ENCODE results near the gene ARHGEF4. TPM values are rescaled to one million over a fixed set of nuclear protein-coding genes. Genes with fewer than 3 reads are reported as not detected.

ARHGEF4 gene
- total RNA-seq, 1 experiment from 2014 or later: 21.8 TPM

DNA sequence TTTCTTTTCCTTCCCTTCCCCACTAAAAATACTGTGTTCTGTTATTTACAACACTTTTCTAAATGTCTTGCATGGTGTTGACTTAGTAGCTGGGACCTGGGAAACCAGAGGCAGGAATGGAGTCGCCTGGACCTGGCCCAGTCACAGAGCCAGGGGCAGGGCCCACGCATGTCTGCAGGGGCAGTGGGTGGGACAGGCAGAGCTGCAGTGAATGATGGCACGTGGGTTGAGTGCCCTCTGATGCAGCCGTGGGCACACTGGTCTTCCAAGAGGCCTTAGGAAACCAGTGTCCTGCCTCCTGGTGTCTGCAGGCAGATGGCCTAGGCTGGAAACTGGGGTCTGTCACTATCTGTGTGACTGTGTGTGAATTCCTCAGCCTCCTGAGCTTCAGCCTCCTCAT, 46.8 kb downstream of the ARHGEF4 start (continued):
- TF ChIP-seq TEAD4 (CRISPR knock-in tag; IDR thresholded peaks at IDR 0.05): no peak
- TF ChIP-seq, protein P1, sequence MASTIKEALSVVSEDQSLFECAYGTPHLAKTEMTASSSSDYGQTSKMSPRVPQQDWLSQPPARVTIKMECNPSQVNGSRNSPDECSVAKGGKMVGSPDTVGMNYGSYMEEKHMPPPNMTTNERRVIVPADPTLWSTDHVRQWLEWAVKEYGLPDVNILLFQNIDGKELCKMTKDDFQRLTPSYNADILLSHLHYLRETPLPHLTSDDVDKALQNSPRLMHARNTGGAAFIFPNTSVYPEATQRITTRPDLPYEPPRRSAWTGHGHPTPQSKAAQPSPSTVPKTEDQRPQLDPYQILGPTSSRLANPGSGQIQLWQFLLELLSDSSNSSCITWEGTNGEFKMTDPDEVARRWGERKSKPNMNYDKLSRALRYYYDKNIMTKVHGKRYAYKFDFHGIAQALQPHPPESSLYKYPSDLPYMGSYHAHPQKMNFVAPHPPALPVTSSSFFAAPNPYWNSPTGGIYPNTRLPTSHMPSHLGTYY (CRISPR knock-in tag; IDR thresholded peaks at IDR 0.05): no peak
- TF ChIP-seq, protein P2, sequence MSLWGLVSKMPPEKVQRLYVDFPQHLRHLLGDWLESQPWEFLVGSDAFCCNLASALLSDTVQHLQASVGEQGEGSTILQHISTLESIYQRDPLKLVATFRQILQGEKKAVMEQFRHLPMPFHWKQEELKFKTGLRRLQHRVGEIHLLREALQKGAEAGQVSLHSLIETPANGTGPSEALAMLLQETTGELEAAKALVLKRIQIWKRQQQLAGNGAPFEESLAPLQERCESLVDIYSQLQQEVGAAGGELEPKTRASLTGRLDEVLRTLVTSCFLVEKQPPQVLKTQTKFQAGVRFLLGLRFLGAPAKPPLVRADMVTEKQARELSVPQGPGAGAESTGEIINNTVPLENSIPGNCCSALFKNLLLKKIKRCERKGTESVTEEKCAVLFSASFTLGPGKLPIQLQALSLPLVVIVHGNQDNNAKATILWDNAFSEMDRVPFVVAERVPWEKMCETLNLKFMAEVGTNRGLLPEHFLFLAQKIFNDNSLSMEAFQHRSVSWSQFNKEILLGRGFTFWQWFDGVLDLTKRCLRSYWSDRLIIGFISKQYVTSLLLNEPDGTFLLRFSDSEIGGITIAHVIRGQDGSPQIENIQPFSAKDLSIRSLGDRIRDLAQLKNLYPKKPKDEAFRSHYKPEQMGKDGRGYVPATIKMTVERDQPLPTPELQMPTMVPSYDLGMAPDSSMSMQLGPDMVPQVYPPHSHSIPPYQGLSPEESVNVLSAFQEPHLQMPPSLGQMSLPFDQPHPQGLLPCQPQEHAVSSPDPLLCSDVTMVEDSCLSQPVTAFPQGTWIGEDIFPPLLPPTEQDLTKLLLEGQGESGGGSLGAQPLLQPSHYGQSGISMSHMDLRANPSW (CRISPR knock-in tag; conservative IDR thresholded peaks at IDR 0.05; ENCODE audit: low read depth): no peak

DNA sequence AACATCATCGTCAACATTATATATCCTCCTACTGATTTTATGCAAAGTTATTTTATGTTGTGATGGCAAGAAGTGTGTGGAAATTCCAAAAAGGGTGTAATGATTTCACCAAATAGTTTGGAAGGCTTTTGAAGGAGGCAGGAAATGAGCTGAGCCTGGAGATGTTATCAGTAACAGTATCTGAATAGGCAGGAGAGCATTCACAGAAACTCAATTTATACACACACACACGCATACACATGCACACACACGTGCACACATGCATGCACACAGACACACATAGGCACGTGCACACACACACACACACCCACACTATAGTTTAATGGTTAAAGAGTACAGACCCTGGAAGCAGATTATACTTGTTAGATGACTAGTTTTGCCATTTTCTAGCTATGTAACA, 47.3 kb downstream of the ARHGEF4 start:
- H3K27ac Mint-ChIP-seq: no peak overlapping the region

More for the DNA sequence above, 47.3 kb downstream of the ARHGEF4 start:
- TF ChIP-seq, protein P3, sequence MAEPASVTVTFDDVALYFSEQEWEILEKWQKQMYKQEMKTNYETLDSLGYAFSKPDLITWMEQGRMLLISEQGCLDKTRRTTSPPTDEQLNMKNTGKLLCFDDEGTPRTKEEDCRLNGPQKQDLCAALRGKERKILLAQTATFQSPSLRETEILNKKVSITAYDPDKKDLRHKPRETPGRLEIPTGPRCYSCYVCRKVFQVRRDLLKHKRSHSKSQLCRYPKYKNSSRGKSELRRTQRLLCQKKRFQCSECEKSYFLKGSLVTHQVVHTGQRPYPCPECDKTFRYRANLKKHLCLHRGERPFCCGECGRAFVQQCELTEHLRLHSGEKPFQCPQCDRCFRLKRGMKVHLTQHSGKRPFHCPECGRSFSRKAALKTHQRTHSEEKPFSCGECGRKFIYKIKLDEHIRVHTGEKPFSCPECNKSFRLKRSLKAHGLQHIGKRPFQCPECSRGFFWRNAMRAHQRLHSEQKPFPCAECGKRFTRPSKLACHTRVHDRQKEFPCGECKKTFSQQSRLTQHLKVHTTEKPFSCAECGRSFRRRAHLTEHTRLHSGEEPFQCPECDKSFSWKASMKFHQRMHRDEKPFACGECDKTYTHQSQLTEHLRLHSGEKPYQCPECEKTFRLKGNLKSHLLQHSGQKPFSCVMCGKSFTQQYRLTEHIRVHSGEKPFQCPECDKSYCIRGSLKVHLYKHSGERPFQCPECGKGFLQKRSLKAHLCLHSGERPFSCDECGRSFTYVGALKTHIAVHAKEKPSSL (CRISPR knock-in tag; conservative IDR thresholded peaks at IDR 0.05): no peak
- TF ChIP-seq FOXP1 (CRISPR knock-in tag; IDR thresholded peaks at IDR 0.05; ENCODE audit: borderline replicate concordance): no peak
- TF ChIP-seq OVOL2 (CRISPR knock-in tag; IDR thresholded peaks at IDR 0.05; ENCODE audit: borderline replicate concordance): no peak
- no peak for TF ChIP-seq GABPB1 (CRISPR knock-in tag; IDR thresholded peaks at IDR 0.05)
- TF ChIP-seq, protein P4, sequence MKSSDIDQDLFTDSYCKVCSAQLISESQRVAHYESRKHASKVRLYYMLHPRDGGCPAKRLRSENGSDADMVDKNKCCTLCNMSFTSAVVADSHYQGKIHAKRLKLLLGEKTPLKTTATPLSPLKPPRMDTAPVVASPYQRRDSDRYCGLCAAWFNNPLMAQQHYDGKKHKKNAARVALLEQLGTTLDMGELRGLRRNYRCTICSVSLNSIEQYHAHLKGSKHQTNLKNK (CRISPR knock-in tag; IDR thresholded peaks at IDR 0.05): no peak
- TF ChIP-seq KAT7 (CRISPR knock-in tag; IDR thresholded peaks at IDR 0.05; ENCODE audit: borderline replicate concordance): no peak
- TF ChIP-seq, protein P5, sequence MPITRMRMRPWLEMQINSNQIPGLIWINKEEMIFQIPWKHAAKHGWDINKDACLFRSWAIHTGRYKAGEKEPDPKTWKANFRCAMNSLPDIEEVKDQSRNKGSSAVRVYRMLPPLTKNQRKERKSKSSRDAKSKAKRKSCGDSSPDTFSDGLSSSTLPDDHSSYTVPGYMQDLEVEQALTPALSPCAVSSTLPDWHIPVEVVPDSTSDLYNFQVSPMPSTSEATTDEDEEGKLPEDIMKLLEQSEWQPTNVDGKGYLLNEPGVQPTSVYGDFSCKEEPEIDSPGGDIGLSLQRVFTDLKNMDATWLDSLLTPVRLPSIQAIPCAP (CRISPR knock-in tag; IDR thresholded peaks at IDR 0.05): no peak
- TF ChIP-seq, protein P6, sequence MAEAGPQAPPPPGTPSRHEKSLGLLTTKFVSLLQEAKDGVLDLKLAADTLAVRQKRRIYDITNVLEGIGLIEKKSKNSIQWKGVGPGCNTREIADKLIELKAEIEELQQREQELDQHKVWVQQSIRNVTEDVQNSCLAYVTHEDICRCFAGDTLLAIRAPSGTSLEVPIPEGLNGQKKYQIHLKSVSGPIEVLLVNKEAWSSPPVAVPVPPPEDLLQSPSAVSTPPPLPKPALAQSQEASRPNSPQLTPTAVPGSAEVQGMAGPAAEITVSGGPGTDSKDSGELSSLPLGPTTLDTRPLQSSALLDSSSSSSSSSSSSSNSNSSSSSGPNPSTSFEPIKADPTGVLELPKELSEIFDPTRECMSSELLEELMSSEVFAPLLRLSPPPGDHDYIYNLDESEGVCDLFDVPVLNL (CRISPR knock-in tag; IDR thresholded peaks at IDR 0.05; ENCODE audit: borderline replicate concordance, low read depth): no peak
- TF ChIP-seq, protein P2 (CRISPR knock-in tag; conservative IDR thresholded peaks at IDR 0.05; ENCODE audit: low read depth): no peak
- TF ChIP-seq ZBTB21 (CRISPR knock-in tag; IDR thresholded peaks at IDR 0.05; ENCODE audit: borderline replicate concordance): no peak
- no peak for TF ChIP-seq ELF4 (CRISPR knock-in tag; IDR thresholded peaks at IDR 0.05; ENCODE audit: low read depth)
- no peak for TF ChIP-seq ZNF219 (CRISPR knock-in tag; IDR thresholded peaks at IDR 0.05; ENCODE audit: borderline replicate concordance)
- TF ChIP-seq, protein P7, sequence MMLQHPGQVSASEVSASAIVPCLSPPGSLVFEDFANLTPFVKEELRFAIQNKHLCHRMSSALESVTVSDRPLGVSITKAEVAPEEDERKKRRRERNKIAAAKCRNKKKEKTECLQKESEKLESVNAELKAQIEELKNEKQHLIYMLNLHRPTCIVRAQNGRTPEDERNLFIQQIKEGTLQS (CRISPR knock-in tag; conservative IDR thresholded peaks at IDR 0.05): no peak
- no peak for TF ChIP-seq ZNF423 (CRISPR knock-in tag; IDR thresholded peaks at IDR 0.05)
- TF ChIP-seq, protein P8, sequence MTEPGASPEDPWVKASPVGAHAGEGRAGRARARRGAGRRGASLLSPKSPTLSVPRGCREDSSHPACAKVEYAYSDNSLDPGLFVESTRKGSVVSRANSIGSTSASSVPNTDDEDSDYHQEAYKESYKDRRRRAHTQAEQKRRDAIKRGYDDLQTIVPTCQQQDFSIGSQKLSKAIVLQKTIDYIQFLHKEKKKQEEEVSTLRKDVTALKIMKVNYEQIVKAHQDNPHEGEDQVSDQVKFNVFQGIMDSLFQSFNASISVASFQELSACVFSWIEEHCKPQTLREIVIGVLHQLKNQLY (CRISPR knock-in tag; IDR thresholded peaks at IDR 0.05): no peak
- no peak for TF ChIP-seq MYBL2 (CRISPR knock-in tag; IDR thresholded peaks at IDR 0.05)
- no peak for TF ChIP-seq ZNF416 (CRISPR knock-in tag; IDR thresholded peaks at IDR 0.05)
- TF ChIP-seq ZNF121 (CRISPR knock-in tag; IDR thresholded peaks at IDR 0.05): no peak
- TF ChIP-seq, protein P9, sequence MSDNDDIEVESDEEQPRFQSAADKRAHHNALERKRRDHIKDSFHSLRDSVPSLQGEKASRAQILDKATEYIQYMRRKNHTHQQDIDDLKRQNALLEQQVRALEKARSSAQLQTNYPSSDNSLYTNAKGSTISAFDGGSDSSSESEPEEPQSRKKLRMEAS (CRISPR knock-in tag; IDR thresholded peaks at IDR 0.05): no peak
- ChIA-PET POLR2A (no interaction called here), CTCF (interaction anchor here (1.2 to 2.0 kb wide), 2 partner anchors 10 to 13 kb away, joined by 3 to 7 read pairs; no protein-coding TSS in a partner anchor)
- Mint-ChIP-seq H3K36me3 (no peaks in the 10 kb centered on the region), H3K27me3 (ENCODE audit: low read depth) (no peaks in the 10 kb centered on the region), H3K4me1 (no peaks in the 10 kb centered on the region), H3K4me3 (no peak overlapping the region), H3K9me3 (0 out of 2 replicates have a peak, but pooled peaks cover under 1% of the 10 kb centered on the region)
- DNase-seq (ENCODE audit: low spot score) (no peak), ATAC-seq (no peak)
